WTC11 (cell line): Measurements from ENCODE around the gene CLIP2.

Experiments
- EMX1 ChIP-seq: fragments of 250-450 bp; sonication (Bioruptor Pico); IDR thresholded peaks from 2 replicates; pipeline ENCODE4 v1.8.0; 2021; ENCODE audit warnings: mild to moderate bottlenecking
- FOXJ3 ChIP-seq: sonication (generic); formaldehyde crosslinking; IDR thresholded peaks from 2 replicates; pipeline ENCODE4 v1.9.0; 2021; ENCODE audit warnings: missing genetic modification reagents, mild to moderate bottlenecking, borderline replicate concordance
- FOXK1 ChIP-seq: sonication (generic); formaldehyde crosslinking; IDR thresholded peaks from 2 replicates; pipeline ENCODE4 v1.8.0; 2022; ENCODE audit warnings: mild to moderate bottlenecking, moderate library complexity, missing genetic modification reagents
- GABPB1 ChIP-seq: sonication (generic); formaldehyde crosslinking; IDR thresholded peaks from 2 replicates; pipeline ENCODE4 v1.8.1; 2023; ENCODE audit warnings: mild to moderate bottlenecking, missing genetic modification reagents
- JUN ChIP-seq: sonication (generic); formaldehyde crosslinking; IDR thresholded peaks from 2 replicates; pipeline ENCODE4 v1.8.0; 2023; ENCODE audit warnings: mild to moderate bottlenecking, missing genetic modification reagents
- NFE2L1 ChIP-seq: sonication (generic); formaldehyde crosslinking; IDR thresholded peaks from 2 replicates; pipeline ENCODE4 v1.8.1; 2023; ENCODE audit warnings: missing genetic modification reagents
- SP1 ChIP-seq: sonication (generic); formaldehyde crosslinking; conservative IDR thresholded peaks from 2 replicates; pipeline ENCODE4 v1.8.1; 2022; ENCODE audit warnings: missing genetic modification reagents
- TEAD4 ChIP-seq: sonication (generic); formaldehyde crosslinking; IDR thresholded peaks from 2 replicates; pipeline ENCODE4 v1.8.0; 2022; ENCODE audit warnings: mild to moderate bottlenecking, missing genetic modification reagents
- TF ChIP-seq, protein P1 (sequence below): fragments of 200-600 bp; IDR thresholded peaks from 2 replicates; pipeline ENCODE4 v1.8.0; 2022; ENCODE audit warnings: antibody characterized with exemption
- TF ChIP-seq, protein P2 (sequence below): fragments of 250-450 bp; sonication (Bioruptor Pico); IDR thresholded peaks from 2 replicates; pipeline ENCODE4 v1.9.0; 2021; ENCODE audit warnings: mild to moderate bottlenecking
- TF ChIP-seq, protein P3 (sequence below): sonication (generic); formaldehyde crosslinking; IDR thresholded peaks from 2 replicates; pipeline ENCODE4 v1.8.1; 2023; ENCODE audit warnings: mild to moderate bottlenecking, missing genetic modification reagents, moderate library complexity
- TF ChIP-seq, protein P4 (sequence below): sonication (generic); formaldehyde crosslinking; IDR thresholded peaks from 2 replicates; pipeline ENCODE4 v1.8.1; 2022; ENCODE audit warnings: low read depth, mild to moderate bottlenecking, moderate library complexity, missing genetic modification reagents, borderline replicate concordance
- TF ChIP-seq, protein P5 (sequence below): sonication (generic); formaldehyde crosslinking; IDR thresholded peaks from 2 replicates; pipeline ENCODE4 v1.8.0; 2022; ENCODE audit warnings: mild to moderate bottlenecking, missing genetic modification reagents
- TF ChIP-seq, protein P6 (sequence below): sonication (generic); formaldehyde crosslinking; IDR thresholded peaks from 2 replicates; pipeline ENCODE4 v1.8.1; 2023; ENCODE audit warnings: mild to moderate bottlenecking, missing genetic modification reagents, borderline replicate concordance

DNA sequence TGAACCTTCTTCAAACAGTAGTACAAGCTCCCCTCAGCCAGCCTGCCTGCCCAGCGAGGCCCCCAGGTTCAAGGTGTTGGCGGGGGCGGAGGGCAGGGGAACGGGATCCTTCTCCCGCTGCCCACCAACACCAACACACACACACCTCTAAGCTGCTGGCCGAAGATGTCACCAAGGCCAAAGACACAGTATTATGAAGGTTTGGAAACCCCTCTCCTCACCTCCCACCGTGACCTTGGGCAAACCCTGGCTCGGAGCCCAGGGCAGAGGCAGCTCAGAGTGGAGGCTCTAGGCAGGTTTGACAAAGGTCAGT lies 115.1 kb downstream of the CLIP2 start:
- TF ChIP-seq, protein P1, sequence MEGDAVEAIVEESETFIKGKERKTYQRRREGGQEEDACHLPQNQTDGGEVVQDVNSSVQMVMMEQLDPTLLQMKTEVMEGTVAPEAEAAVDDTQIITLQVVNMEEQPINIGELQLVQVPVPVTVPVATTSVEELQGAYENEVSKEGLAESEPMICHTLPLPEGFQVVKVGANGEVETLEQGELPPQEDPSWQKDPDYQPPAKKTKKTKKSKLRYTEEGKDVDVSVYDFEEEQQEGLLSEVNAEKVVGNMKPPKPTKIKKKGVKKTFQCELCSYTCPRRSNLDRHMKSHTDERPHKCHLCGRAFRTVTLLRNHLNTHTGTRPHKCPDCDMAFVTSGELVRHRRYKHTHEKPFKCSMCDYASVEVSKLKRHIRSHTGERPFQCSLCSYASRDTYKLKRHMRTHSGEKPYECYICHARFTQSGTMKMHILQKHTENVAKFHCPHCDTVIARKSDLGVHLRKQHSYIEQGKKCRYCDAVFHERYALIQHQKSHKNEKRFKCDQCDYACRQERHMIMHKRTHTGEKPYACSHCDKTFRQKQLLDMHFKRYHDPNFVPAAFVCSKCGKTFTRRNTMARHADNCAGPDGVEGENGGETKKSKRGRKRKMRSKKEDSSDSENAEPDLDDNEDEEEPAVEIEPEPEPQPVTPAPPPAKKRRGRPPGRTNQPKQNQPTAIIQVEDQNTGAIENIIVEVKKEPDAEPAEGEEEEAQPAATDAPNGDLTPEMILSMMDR, result no peak
- TF ChIP-seq, protein P2, sequence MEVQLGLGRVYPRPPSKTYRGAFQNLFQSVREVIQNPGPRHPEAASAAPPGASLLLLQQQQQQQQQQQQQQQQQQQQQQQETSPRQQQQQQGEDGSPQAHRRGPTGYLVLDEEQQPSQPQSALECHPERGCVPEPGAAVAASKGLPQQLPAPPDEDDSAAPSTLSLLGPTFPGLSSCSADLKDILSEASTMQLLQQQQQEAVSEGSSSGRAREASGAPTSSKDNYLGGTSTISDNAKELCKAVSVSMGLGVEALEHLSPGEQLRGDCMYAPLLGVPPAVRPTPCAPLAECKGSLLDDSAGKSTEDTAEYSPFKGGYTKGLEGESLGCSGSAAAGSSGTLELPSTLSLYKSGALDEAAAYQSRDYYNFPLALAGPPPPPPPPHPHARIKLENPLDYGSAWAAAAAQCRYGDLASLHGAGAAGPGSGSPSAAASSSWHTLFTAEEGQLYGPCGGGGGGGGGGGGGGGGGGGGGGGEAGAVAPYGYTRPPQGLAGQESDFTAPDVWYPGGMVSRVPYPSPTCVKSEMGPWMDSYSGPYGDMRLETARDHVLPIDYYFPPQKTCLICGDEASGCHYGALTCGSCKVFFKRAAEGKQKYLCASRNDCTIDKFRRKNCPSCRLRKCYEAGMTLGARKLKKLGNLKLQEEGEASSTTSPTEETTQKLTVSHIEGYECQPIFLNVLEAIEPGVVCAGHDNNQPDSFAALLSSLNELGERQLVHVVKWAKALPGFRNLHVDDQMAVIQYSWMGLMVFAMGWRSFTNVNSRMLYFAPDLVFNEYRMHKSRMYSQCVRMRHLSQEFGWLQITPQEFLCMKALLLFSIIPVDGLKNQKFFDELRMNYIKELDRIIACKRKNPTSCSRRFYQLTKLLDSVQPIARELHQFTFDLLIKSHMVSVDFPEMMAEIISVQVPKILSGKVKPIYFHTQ (CRISPR knock-in tag), result no peak
- TF ChIP-seq TEAD4 (CRISPR knock-in tag) (no peak), SP1 (CRISPR knock-in tag) (no peak), GABPB1 (CRISPR knock-in tag) (no peak), EMX1 (CRISPR knock-in tag) (no peak), NFE2L1 (CRISPR knock-in tag) (no peak), FOXK1 (CRISPR knock-in tag) (no peak), JUN (CRISPR knock-in tag) (no peak), FOXJ3 (CRISPR knock-in tag) (no peak)
- TF ChIP-seq, protein P3, sequence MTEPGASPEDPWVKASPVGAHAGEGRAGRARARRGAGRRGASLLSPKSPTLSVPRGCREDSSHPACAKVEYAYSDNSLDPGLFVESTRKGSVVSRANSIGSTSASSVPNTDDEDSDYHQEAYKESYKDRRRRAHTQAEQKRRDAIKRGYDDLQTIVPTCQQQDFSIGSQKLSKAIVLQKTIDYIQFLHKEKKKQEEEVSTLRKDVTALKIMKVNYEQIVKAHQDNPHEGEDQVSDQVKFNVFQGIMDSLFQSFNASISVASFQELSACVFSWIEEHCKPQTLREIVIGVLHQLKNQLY (CRISPR knock-in tag), result no peak
- TF ChIP-seq, protein P4, sequence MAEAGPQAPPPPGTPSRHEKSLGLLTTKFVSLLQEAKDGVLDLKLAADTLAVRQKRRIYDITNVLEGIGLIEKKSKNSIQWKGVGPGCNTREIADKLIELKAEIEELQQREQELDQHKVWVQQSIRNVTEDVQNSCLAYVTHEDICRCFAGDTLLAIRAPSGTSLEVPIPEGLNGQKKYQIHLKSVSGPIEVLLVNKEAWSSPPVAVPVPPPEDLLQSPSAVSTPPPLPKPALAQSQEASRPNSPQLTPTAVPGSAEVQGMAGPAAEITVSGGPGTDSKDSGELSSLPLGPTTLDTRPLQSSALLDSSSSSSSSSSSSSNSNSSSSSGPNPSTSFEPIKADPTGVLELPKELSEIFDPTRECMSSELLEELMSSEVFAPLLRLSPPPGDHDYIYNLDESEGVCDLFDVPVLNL (CRISPR knock-in tag), result no peak
- TF ChIP-seq, protein P5, sequence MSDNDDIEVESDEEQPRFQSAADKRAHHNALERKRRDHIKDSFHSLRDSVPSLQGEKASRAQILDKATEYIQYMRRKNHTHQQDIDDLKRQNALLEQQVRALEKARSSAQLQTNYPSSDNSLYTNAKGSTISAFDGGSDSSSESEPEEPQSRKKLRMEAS, result no peak
- TF ChIP-seq, protein P6, sequence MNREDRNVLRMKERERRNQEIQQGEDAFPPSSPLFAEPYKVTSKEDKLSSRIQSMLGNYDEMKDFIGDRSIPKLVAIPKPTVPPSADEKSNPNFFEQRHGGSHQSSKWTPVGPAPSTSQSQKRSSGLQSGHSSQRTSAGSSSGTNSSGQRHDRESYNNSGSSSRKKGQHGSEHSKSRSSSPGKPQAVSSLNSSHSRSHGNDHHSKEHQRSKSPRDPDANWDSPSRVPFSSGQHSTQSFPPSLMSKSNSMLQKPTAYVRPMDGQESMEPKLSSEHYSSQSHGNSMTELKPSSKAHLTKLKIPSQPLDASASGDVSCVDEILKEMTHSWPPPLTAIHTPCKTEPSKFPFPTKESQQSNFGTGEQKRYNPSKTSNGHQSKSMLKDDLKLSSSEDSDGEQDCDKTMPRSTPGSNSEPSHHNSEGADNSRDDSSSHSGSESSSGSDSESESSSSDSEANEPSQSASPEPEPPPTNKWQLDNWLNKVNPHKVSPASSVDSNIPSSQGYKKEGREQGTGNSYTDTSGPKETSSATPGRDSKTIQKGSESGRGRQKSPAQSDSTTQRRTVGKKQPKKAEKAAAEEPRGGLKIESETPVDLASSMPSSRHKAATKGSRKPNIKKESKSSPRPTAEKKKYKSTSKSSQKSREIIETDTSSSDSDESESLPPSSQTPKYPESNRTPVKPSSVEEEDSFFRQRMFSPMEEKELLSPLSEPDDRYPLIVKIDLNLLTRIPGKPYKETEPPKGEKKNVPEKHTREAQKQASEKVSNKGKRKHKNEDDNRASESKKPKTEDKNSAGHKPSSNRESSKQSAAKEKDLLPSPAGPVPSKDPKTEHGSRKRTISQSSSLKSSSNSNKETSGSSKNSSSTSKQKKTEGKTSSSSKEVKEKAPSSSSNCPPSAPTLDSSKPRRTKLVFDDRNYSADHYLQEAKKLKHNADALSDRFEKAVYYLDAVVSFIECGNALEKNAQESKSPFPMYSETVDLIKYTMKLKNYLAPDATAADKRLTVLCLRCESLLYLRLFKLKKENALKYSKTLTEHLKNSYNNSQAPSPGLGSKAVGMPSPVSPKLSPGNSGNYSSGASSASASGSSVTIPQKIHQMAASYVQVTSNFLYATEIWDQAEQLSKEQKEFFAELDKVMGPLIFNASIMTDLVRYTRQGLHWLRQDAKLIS, result no peak
